Fibroblast of peridontal ligament (primary cell): ENCODE results near the gene PCDH1.

Source experiments
- DNase-seq: peaks from one replicate; pipeline ENCODE4 v3.0.0-alpha.2; 2010; ENCODE audit errors: extremely low read depth

The PCDH1 gene

GRCh38 chr5:141853895-141854626, 24.1 kb downstream of the PCDH1 start:
- DNase-seq, result no peak

- DNase-seq, result no peak
These were observed 25.8 kb downstream of the PCDH1 start for GRCh38 chr5:141852448-141852847.

GRCh38 chr5:141851195-141851874, 26.9 kb downstream of the PCDH1 start:
- DNase-seq, result no peak

- no peak for DNase-seq
These were observed 27.4 kb downstream of the PCDH1 start for GRCh38 chr5:141850786-141851185.

GRCh38 chr5:141850244-141850768, 27.9 kb downstream of the PCDH1 start:
- peak; percentile 23 for DNase-seq

- peak; percentile 54 for DNase-seq
These were observed 28.6 kb downstream of the PCDH1 start for GRCh38 chr5:141849415-141850243.

GRCh38 chr5:141848744-141849414, 29.3 kb downstream of the PCDH1 start:
- DNase-seq, result no peak

GRCh38 chr5:141846031-141846430, 32.2 kb downstream of the PCDH1 start:
- peak; percentile 8 for DNase-seq

GRCh38 chr5:141845371-141845851, 32.8 kb downstream of the PCDH1 start:
- DNase-seq, result no peak

- DNase-seq, result no peak
These were observed 33.7 kb downstream of the PCDH1 start for GRCh38 chr5:141844414-141845097.

- peak; percentile 9 for DNase-seq
These were observed 34.9 kb downstream of the PCDH1 start for GRCh38 chr5:141843156-141843927.

GRCh38 chr5:141841378-141842180, 36.6 kb downstream of the PCDH1 start:
- DNase-seq, result no peak

- no peak for DNase-seq
These were observed 37.3 kb downstream of the PCDH1 start for GRCh38 chr5:141840826-141841360.

GRCh38 chr5:141840280-141840812, 37.9 kb downstream of the PCDH1 start:
- DNase-seq, result no peak

GRCh38 chr5:141839015-141839513, 39.1 kb downstream of the PCDH1 start:
- DNase-seq, result peak; percentile 12

- DNase-seq, result no peak
These were observed 39.7 kb downstream of the PCDH1 start for GRCh38 chr5:141838326-141839014.

- DNase-seq, result no peak
These were observed 42.1 kb downstream of the PCDH1 start for GRCh38 chr5:141835928-141836670.
